Adipose tissue (tissue), 3 donors: ENCODE data around the gene TAF1C. TPM values are rescaled to one million over a fixed set of nuclear protein-coding genes. Genes with fewer than 3 reads are reported as not detected.

ENCODE experiments used
- H3K27ac ChIP-seq: one replicate; pipeline ENCODE4 v1.5.1; 2013; ENCODE audit warnings: low read depth, low read length
- WGBS, 3 donors: extraction: QIAGEN DNeasy Blood & Tissue Kit; methylation state at CpG; one replicate each; pipeline ENCODE4 v1.1.7; 2013; 5-methylcytosine and 5-hydroxymethylcytosine counted together
- polyA plus RNA-seq, 3 donors: library from polyadenylated mRNA; stranded (reverse); fragments of 200-250 nt; gene quantifications; one replicate each; pipeline ENCODE4 v1.2.3, GENCODE V29; 2013
- donor health status: healthy with polysubstance abuse.
- donor health status: Bipolar disorder and iron deficiency.
- donor health status: healthy.

Gene TAF1C
- polyA plus RNA-seq, 3 donors, result 31.2 to 63.9 (median 44.7) TPM

GRCh38 chr16:84176192-84177053 is 10.4 kb downstream of the TAF1C start:
- WGBS, 3 donors, result 61 to 63% (median 62%) methylated on average over 18 of the region's 18 CpGs
- no peak overlapping the region for H3K27ac ChIP-seq

GRCh38 chr16:84175350-84176081 is 11.3 kb downstream of the TAF1C start:
- WGBS, 3 donors, result 29 to 51% (median 34%) methylated on average over 10 of the region's 10 CpGs
- H3K27ac ChIP-seq, result no peak overlapping the region

GRCh38 chr16:84174396-84174795 is 12.5 kb downstream of the TAF1C start:
- 63 to 81% (median 77%) methylated on average over 11 of the region's 11 CpGs for WGBS, 3 donors
- no peak overlapping the region for H3K27ac ChIP-seq

- H3K27ac ChIP-seq, result no peak overlapping the region
- WGBS, 3 donors, result 77 to 83% (median 77%) methylated on average over 11 of the region's 11 CpGs
These were observed 17.0 kb downstream of the TAF1C start for GRCh38 chr16:84169765-84170310.

- 72 to 81% (median 77%) methylated on average over 13 of the region's 13 CpGs for WGBS, 3 donors
- H3K27ac ChIP-seq, result no peak overlapping the region
These were observed 19.8 kb downstream of the TAF1C start for GRCh38 chr16:84166796-84167695.

GRCh38 chr16:84165746-84166145 is 21.1 kb downstream of the TAF1C start:
- 87 to 96% (median 90%) methylated on average over 7 of the region's 7 CpGs for WGBS, 3 donors
- no peak overlapping the region for H3K27ac ChIP-seq

- WGBS, 3 donors, result 65 to 66% (median 65%) methylated on average over 3 of the region's 3 CpGs
- no peak overlapping the region for H3K27ac ChIP-seq
These were observed 25.1 kb downstream of the TAF1C start for GRCh38 chr16:84161801-84162200.

GRCh38 chr16:84161037-84161436 is 25.8 kb downstream of the TAF1C start:
- H3K27ac ChIP-seq, result no peak overlapping the region
- 69 to 79% (median 79%) methylated on average over 10 of the region's 10 CpGs for WGBS, 3 donors

- 50 to 55% (median 51%) methylated on average over 1 of the region's 1 CpG for WGBS, 3 donors
- no peak overlapping the region for H3K27ac ChIP-seq
These were observed 27.1 kb downstream of the TAF1C start for GRCh38 chr16:84159800-84160199.

GRCh38 chr16:84159007-84159406 is 27.9 kb downstream of the TAF1C start:
- no peak overlapping the region for H3K27ac ChIP-seq
- WGBS, 3 donors, result 25 to 35% (median 29%) methylated on average over 9 of the region's 9 CpGs

- H3K27ac ChIP-seq, result no peak overlapping the region
- 65 to 68% (median 67%) methylated on average over 5 of the region's 5 CpGs for WGBS, 3 donors
These were observed 30.5 kb downstream of the TAF1C start for GRCh38 chr16:84156342-84156784.

- WGBS, 3 donors, result 84 to 90% (median 89%) methylated on average over 6 of the region's 6 CpGs
- H3K27ac ChIP-seq, result no peak overlapping the region
These were observed 31.1 kb downstream of the TAF1C start for GRCh38 chr16:84155771-84156170.

- no peak overlapping the region for H3K27ac ChIP-seq
- 94 to 96% (median 96%) methylated on average over 4 of the region's 4 CpGs for WGBS, 3 donors
These were observed 31.6 kb downstream of the TAF1C start for GRCh38 chr16:84155226-84155625.

- 68 to 70% (median 68%) methylated on average over 8 of the region's 8 CpGs for WGBS, 3 donors
- no peak overlapping the region for H3K27ac ChIP-seq
These were observed 33.1 kb downstream of the TAF1C start for GRCh38 chr16:84153660-84154214.

GRCh38 chr16:84150926-84151325 is 35.9 kb downstream of the TAF1C start:
- 83 to 94% (median 88%) methylated on average over 3 of the region's 3 CpGs for WGBS, 3 donors
- H3K27ac ChIP-seq, result no peak overlapping the region

- 0% methylated on average over 64 to 89 of the region's 89 CpGs for WGBS, 3 donors
- no peak within 1 kb of the TSS for H3K27ac ChIP-seq
These were observed 41.8 kb downstream of the TAF1C start, which contains the start of the genes DNAAF1 and HSDL1 for GRCh38 chr16:84144859-84145639. Gene DNAAF1 (plus strand): TSS chr16:84145308. CDS start chr16:84145441, 133 bp downstream. Gene HSDL1 (minus strand): TSS chr16:84145177. CDS start chr16:84131321, 13,856 bp downstream.
